Measurements from ENCODE around the gene ZBTB7A.
A peak's percentile ranks its signal among the peaks of the same experiment; 100 is the strongest.

Gene ZBTB7A

GRCh38 chr19:4064496-4065260 is 2.0 kb downstream of the ZBTB7A start:
- Histone ChIP-seq H3K4me1 (ENCODE audit: low read depth, poor library complexity, severe bottlenecking) (peaks cover 22% of the 10 kb centered on the region), H3K9ac (peak overlapping the region; percentile 93), H3K4me2 (peak overlapping the region; percentile 71), H3K27ac (peak overlapping the region; percentile 73), H3K36me3 (ENCODE audit: insufficient read depth) (no peaks in the 10 kb centered on the region), H3K4me3 (IDR thresholded peaks at IDR 0.05; ENCODE audit: insufficient read depth, low read depth, low read length) (no peak overlapping the region), H2AFZ (ENCODE audit: low read depth) (no peak overlapping the region), H3K79me2 (ENCODE audit: insufficient read depth, low read depth) (peaks cover 53% of the 10 kb centered on the region), H4K20me1 (ENCODE audit: insufficient read depth) (peaks cover 25% of the 10 kb centered on the region; the same call in 1 of the 2 replicates), H3K27me3 (ENCODE audit: insufficient read depth, low read depth) (peaks cover 13% of the 10 kb centered on the region)
- TF ChIP-seq CTCF (conservative IDR thresholded peaks at IDR 0.05; ENCODE audit: low read depth, low read length): no peak

GRCh38 chr19:4064149-4064495 is 2.6 kb downstream of the ZBTB7A start:
- H3K27me3 ChIP-seq (ENCODE audit: insufficient read depth, low read depth): peaks cover 11% of the 10 kb centered on the region
- peaks cover 59% of the 10 kb centered on the region for H3K79me2 ChIP-seq (ENCODE audit: insufficient read depth, low read depth)
- H3K27ac ChIP-seq: peak overlapping the region; percentile 73; the same call in 1 of the 2 replicates
- no peak for TF ChIP-seq CTCF (conservative IDR thresholded peaks at IDR 0.05; ENCODE audit: low read depth, low read length)
- H2AFZ ChIP-seq (ENCODE audit: low read depth): no peak overlapping the region
- H3K4me1 ChIP-seq (ENCODE audit: low read depth, poor library complexity, severe bottlenecking): peaks cover 21% of the 10 kb centered on the region
- no peak overlapping the region for H3K4me3 ChIP-seq (IDR thresholded peaks at IDR 0.05; ENCODE audit: insufficient read depth, low read depth, low read length)
- H3K9ac ChIP-seq: peak overlapping the region; percentile 93
- peaks cover 25% of the 10 kb centered on the region; the same call in 1 of the 2 replicates for H4K20me1 ChIP-seq (ENCODE audit: insufficient read depth)
- H3K36me3 ChIP-seq (ENCODE audit: insufficient read depth): no peaks in the 10 kb centered on the region
- H3K4me2 ChIP-seq: peak overlapping the region; percentile 71

- H3K4me1 ChIP-seq (ENCODE audit: low read depth, poor library complexity, severe bottlenecking): peaks cover 18% of the 10 kb centered on the region
- peak overlapping the region; percentile 73; the same call in 1 of the 2 replicates for H3K27ac ChIP-seq
- peaks cover 7% of the 10 kb centered on the region for H3K27me3 ChIP-seq (ENCODE audit: insufficient read depth, low read depth)
- H3K79me2 ChIP-seq (ENCODE audit: insufficient read depth, low read depth): peaks cover 65% of the 10 kb centered on the region
- H3K4me3 ChIP-seq (IDR thresholded peaks at IDR 0.05; ENCODE audit: insufficient read depth, low read depth, low read length): no peak overlapping the region
- peak overlapping the region; percentile 71 for H3K4me2 ChIP-seq
- no peaks in the 10 kb centered on the region for H3K36me3 ChIP-seq (ENCODE audit: insufficient read depth)
- no peak overlapping the region for H2AFZ ChIP-seq (ENCODE audit: low read depth)
- H4K20me1 ChIP-seq (ENCODE audit: insufficient read depth): peaks cover 25% of the 10 kb centered on the region; the same call in 1 of the 2 replicates
- TF ChIP-seq CTCF (conservative IDR thresholded peaks at IDR 0.05; ENCODE audit: low read depth, low read length): no peak
- H3K9ac ChIP-seq: peak overlapping the region; percentile 93; the same call in 1 of the 2 replicates
Measured at GRCh38 chr19:4063369-4064148, 3.1 kb downstream of the ZBTB7A start.

GRCh38 chr19:4062419-4063368 is 4.0 kb downstream of the ZBTB7A start:
- Histone ChIP-seq H3K27me3 (ENCODE audit: insufficient read depth, low read depth) (no peaks in the 10 kb centered on the region), H3K9ac (no peak overlapping the region; the same call in 1 of the 2 replicates), H3K4me3 (IDR thresholded peaks at IDR 0.05; ENCODE audit: insufficient read depth, low read depth, low read length) (no peak overlapping the region), H4K20me1 (ENCODE audit: insufficient read depth) (peaks cover 25% of the 10 kb centered on the region; the same call in 1 of the 2 replicates), H3K79me2 (ENCODE audit: insufficient read depth, low read depth) (peaks cover 71% of the 10 kb centered on the region), H3K27ac (no peak overlapping the region), H3K36me3 (ENCODE audit: insufficient read depth) (no peaks in the 10 kb centered on the region), H2AFZ (ENCODE audit: low read depth) (no peak overlapping the region), H3K4me1 (ENCODE audit: low read depth, poor library complexity, severe bottlenecking) (peaks cover 12% of the 10 kb centered on the region), H3K4me2 (no peak overlapping the region)
- TF ChIP-seq CTCF (conservative IDR thresholded peaks at IDR 0.05; ENCODE audit: low read depth, low read length): no peak

All from KMS-11 (cell line).